Mammary epithelial cell (primary cell): ENCODE measurements around the gene GLIPR2.

Experiments
- CTCF ChIP-seq, 2 donors: IDR thresholded peaks in 1 of 2; conservative IDR thresholded peaks in 1 of 2; 2 replicates each; pipeline ENCODE4 v1.5.1; 2011 to 2012; ENCODE audit warnings: inconsistent platforms in 2 of 2, low read length in 2 of 2, mild to moderate bottlenecking in 2 of 2, control low read depth in 1 of 2, low read depth in 1 of 2; ENCODE audit not compliant: insufficient read depth in 1 of 2; ENCODE audit errors: extremely low read depth in 1 of 2
- EZH2 ChIP-seq: IDR thresholded peaks from 2 replicates; pipeline ENCODE4 v1.6.1; 2012; ENCODE audit warnings: low read length, inconsistent platforms, borderline replicate concordance

GRCh38 chr9:36128349-36128748 lies 8.2 kb upstream of the GLIPR2 start:
- TF ChIP-seq CTCF (conservative IDR thresholded peaks at IDR 0.05 in 1 of 2, IDR thresholded peaks at IDR 0.05 in 1 of 2; ENCODE audit: extremely low read depth in 1 of 2, insufficient read depth in 1 of 2, low read depth in 1 of 2, low read length in 2 of 2) (no peak), EZH2 (no peak)
